Endodermal cell (in vitro differentiated cells): ENCODE data around the gene SLC25A44. TPM values are rescaled to one million over a fixed set of nuclear protein-coding genes. Genes with fewer than 3 reads are reported as not detected.

ENCODE experiments used
- DNase-seq: peaks from one replicate; pipeline ENCODE4 v3.0.0-alpha.2; 2017
- H3K27ac ChIP-seq: 2 replicates; pipeline ENCODE4 v1.5.1; 2013; ENCODE audit warnings: mild to moderate bottlenecking, low read depth, low read length, moderate library complexity
- H3K27me3 ChIP-seq: 2 replicates; pipeline ENCODE4 v1.6.1; 2013; ENCODE audit warnings: mild to moderate bottlenecking, low read length, moderate library complexity; ENCODE audit not compliant: insufficient read depth, control insufficient read depth, poor library complexity, severe bottlenecking
- H3K36me3 ChIP-seq: 2 replicates; pipeline ENCODE4 v1.7.0; 2013; ENCODE audit warnings: mild to moderate bottlenecking, low read length, moderate library complexity; ENCODE audit not compliant: control insufficient read depth, insufficient read depth
- H3K4me1 ChIP-seq: one replicate; pipeline ENCODE4 v1.7.0; 2013; ENCODE audit warnings: low read length; ENCODE audit not compliant: control insufficient read depth, insufficient read depth
- H3K4me3 ChIP-seq: 2 replicates; pipeline ENCODE4 v1.5.1; 2013; ENCODE audit warnings: mild to moderate bottlenecking, low read length, moderate library complexity
- H3K9ac ChIP-seq: 2 replicates; pipeline ENCODE4 v1.6.1; 2013; ENCODE audit warnings: mild to moderate bottlenecking, low read length, moderate library complexity; ENCODE audit not compliant: poor library complexity, severe bottlenecking; ENCODE audit errors: extremely low read depth
- H3K9me3 ChIP-seq: 2 replicates; pipeline ENCODE4 v1.6.1; 2013; ENCODE audit warnings: mild to moderate bottlenecking, low read length, moderate library complexity; ENCODE audit not compliant: control insufficient read depth
- H3K27ac Mint-ChIP-seq: 2 replicates; pipeline ENCODE4 v1.8.0; 2020; ENCODE audit warnings: mixed read lengths
- H3K27me3 Mint-ChIP-seq: 2 replicates; pipeline ENCODE4 v1.8.0; 2021; ENCODE audit warnings: mild to moderate bottlenecking, mixed read lengths; ENCODE audit not compliant: insufficient read depth
- H3K36me3 Mint-ChIP-seq: 2 replicates; pipeline ENCODE4 v1.8.0; 2020; ENCODE audit warnings: low read depth, mixed read lengths
- H3K4me1 Mint-ChIP-seq: 2 replicates; pipeline ENCODE4 v1.8.0; 2020; ENCODE audit warnings: mixed read lengths
- H3K4me3 Mint-ChIP-seq: 2 replicates; pipeline ENCODE4 v1.8.0; 2020; ENCODE audit warnings: mild to moderate bottlenecking, moderate library complexity, mixed read lengths
- H3K9me3 Mint-ChIP-seq: 2 replicates; pipeline ENCODE4 v1.8.0; 2020; ENCODE audit warnings: mild to moderate bottlenecking, mixed read lengths
- WGBS, 2 experiments: methylation state at CpG; one replicate each; pipeline versions ENCODE4 v1.1.5 to v1.1.7; 2013; ENCODE audit warnings: missing lambda C conversion rate in 2 of 2, mixed read lengths in 1 of 2; ENCODE audit not compliant: insufficient coverage in 1 of 2, insufficient read length in 1 of 2; 5-methylcytosine and 5-hydroxymethylcytosine counted together
- total RNA-seq, 2 donors: library from RNA; stranded (reverse); fragmentation: NEBNext Ultra II Directional in 1 of 2; extraction: Animal tissue kit (Norgen Biotek cat#: 25700) in 1 of 2; gene quantifications; 2 replicates in 1 of 2; 3 replicates in 1 of 2; pipeline ENCODE4 v1.2.1, GENCODE V29; 2021
- TF ChIP-seq, protein P1 (sequence below): fragments of 200-600 bp; sonication (generic); conservative IDR thresholded peaks from 2 replicates; pipeline ENCODE4 v1.5.0; 2021; ENCODE audit warnings: antibody characterized with exemption, mild to moderate bottlenecking

SLC25A44 gene
- total RNA-seq, 2 donors from 2014 or later = 20.9 to 22.7 TPM

GRCh38 chr1:156194300-156194652 is 372 bp downstream of the SLC25A44 start:
- Histone ChIP-seq H3K27me3 (no peaks in the 10 kb centered on the region), H3K4me1 (peaks cover 8% of the 10 kb centered on the region), H3K36me3 (peaks cover 34% of the 10 kb centered on the region), H3K27ac (no peak overlapping the region), H3K4me3 (peak overlapping the region; percentile 95), H3K9me3 (peaks cover 18% of the 10 kb centered on the region), H3K9ac (peak overlapping the region; percentile 49)
- Mint-ChIP-seq H3K9me3 (peaks cover 15% of the 10 kb centered on the region), H3K36me3 (peaks cover 31% of the 10 kb centered on the region), H3K27me3 (no peaks in the 10 kb centered on the region), H3K4me1 (peaks cover 28% of the 10 kb centered on the region), H3K4me3 (peak overlapping the region; percentile 99), H3K27ac (peak overlapping the region; percentile 91)
- WGBS, 2 experiments = 15 to 20% methylated on average over 12 to 14 of the region's 14 CpGs
- no peak for DNase-seq
- TF ChIP-seq, protein P1, sequence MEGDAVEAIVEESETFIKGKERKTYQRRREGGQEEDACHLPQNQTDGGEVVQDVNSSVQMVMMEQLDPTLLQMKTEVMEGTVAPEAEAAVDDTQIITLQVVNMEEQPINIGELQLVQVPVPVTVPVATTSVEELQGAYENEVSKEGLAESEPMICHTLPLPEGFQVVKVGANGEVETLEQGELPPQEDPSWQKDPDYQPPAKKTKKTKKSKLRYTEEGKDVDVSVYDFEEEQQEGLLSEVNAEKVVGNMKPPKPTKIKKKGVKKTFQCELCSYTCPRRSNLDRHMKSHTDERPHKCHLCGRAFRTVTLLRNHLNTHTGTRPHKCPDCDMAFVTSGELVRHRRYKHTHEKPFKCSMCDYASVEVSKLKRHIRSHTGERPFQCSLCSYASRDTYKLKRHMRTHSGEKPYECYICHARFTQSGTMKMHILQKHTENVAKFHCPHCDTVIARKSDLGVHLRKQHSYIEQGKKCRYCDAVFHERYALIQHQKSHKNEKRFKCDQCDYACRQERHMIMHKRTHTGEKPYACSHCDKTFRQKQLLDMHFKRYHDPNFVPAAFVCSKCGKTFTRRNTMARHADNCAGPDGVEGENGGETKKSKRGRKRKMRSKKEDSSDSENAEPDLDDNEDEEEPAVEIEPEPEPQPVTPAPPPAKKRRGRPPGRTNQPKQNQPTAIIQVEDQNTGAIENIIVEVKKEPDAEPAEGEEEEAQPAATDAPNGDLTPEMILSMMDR = no peak

- H3K27ac ChIP-seq = no peak overlapping the region
- Mint-ChIP-seq H3K27me3 (no peaks in the 10 kb centered on the region), H3K36me3 (peaks cover 37% of the 10 kb centered on the region), H3K4me1 (peaks cover 28% of the 10 kb centered on the region), H3K4me3 (peak overlapping the region; percentile 99), H3K9me3 (peaks cover 4% of the 10 kb centered on the region), H3K27ac (no peak overlapping the region)
- H3K9ac ChIP-seq = no peak overlapping the region
- H3K9me3 ChIP-seq = peaks cover 7% of the 10 kb centered on the region
- peaks cover 8% of the 10 kb centered on the region for H3K4me1 ChIP-seq
- TF ChIP-seq, protein P1 = no peak
- peak overlapping the region; percentile 14 for H3K4me3 ChIP-seq
- WGBS, 2 experiments = 86 to 89% methylated on average over 4 of the region's 4 CpGs
- H3K36me3 ChIP-seq = peaks cover 44% of the 10 kb centered on the region
- DNase-seq = no peak
- H3K27me3 ChIP-seq = no peaks in the 10 kb centered on the region
These were observed 1.9 kb downstream of the SLC25A44 start for GRCh38 chr1:156195853-156196252.

DNA sequence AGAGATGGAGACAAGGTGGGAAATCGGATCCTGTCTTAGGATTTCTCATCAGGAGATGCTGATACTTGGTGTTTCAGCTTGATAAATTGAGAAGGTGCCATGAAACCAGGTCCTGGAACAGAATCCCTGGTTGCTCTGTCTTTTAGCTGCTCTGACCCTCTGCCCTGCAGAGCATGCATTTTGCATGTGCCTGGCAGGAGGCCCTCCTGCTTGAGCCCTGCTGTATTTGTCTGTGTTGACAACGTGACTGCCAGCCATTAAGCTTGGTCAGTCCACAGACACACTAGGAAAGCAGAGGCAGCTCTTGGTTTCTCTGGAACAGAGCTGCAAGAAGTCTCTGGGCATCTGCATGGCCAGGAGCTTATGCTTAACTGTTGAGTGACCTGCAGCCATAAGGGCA is 2.5 kb downstream of the SLC25A44 start:
- peaks cover 44% of the 10 kb centered on the region for H3K36me3 ChIP-seq
- H3K9me3 Mint-ChIP-seq = peaks cover 4% of the 10 kb centered on the region
- peak overlapping the region; percentile 13 for H3K4me3 ChIP-seq
- peaks cover 37% of the 10 kb centered on the region for H3K36me3 Mint-ChIP-seq
- 81 to 83% methylated on average over 2 of the region's 2 CpGs for WGBS, 2 experiments
- H3K9ac ChIP-seq = no peak overlapping the region
- H3K27me3 Mint-ChIP-seq = no peaks in the 10 kb centered on the region
- peaks cover 4% of the 10 kb centered on the region for H3K9me3 ChIP-seq
- peaks cover 8% of the 10 kb centered on the region for H3K4me1 ChIP-seq
- peaks cover 28% of the 10 kb centered on the region for H3K4me1 Mint-ChIP-seq
- H3K4me3 Mint-ChIP-seq = no peak overlapping the region
- H3K27ac ChIP-seq = no peak overlapping the region
- no peak for DNase-seq
- no peaks in the 10 kb centered on the region for H3K27me3 ChIP-seq
- TF ChIP-seq, protein P1 = no peak
- no peak overlapping the region for H3K27ac Mint-ChIP-seq
